HG02610 (cell line): ENCODE measurements around the gene DNAH8.
A peak's percentile ranks its signal among the peaks of the same experiment; 100 is the strongest.
"Not testable (repeated sequence)": the region's sequence is repeated elsewhere in the genome, so short reads cannot be mapped to it uniquely, and the experiment has no call there.

Source experiments
- ATAC-seq: cut with Tn5 transposase; IDR thresholded peaks from one replicate; pipeline ENCODE4 v1.9.1; 2021; ENCODE audit warnings: mild to moderate bottlenecking, moderate library complexity; ENCODE audit not compliant: unreplicated experiment

DNAH8 gene

DNA sequence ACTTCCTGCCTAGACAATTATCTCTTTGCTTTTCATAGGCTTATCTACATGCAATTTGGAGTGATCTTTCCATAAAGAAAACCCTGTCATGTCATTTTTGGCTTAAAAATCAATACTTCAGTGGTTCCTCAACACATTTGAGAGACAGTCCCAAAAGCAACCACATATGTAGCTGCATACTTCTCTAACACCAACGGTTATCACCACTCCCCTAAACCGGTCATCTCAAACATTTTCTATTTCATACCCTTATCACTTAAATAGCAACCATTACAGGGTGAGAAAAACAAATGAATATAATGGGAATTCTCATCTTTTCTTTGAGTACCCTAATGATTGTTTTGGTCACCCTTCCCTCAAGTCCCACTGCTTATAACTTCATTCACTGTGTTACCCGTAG is 17.3 kb upstream of the DNAH8 start:
- no peak for ATAC-seq

- ATAC-seq = not testable (repeated sequence)
Measured at GRCh38 chr6:38699702-38700101, 15.4 kb upstream of the DNAH8 start.

- no peak for ATAC-seq
Measured at GRCh38 chr6:38701551-38701950, 13.6 kb upstream of the DNAH8 start.

DNA sequence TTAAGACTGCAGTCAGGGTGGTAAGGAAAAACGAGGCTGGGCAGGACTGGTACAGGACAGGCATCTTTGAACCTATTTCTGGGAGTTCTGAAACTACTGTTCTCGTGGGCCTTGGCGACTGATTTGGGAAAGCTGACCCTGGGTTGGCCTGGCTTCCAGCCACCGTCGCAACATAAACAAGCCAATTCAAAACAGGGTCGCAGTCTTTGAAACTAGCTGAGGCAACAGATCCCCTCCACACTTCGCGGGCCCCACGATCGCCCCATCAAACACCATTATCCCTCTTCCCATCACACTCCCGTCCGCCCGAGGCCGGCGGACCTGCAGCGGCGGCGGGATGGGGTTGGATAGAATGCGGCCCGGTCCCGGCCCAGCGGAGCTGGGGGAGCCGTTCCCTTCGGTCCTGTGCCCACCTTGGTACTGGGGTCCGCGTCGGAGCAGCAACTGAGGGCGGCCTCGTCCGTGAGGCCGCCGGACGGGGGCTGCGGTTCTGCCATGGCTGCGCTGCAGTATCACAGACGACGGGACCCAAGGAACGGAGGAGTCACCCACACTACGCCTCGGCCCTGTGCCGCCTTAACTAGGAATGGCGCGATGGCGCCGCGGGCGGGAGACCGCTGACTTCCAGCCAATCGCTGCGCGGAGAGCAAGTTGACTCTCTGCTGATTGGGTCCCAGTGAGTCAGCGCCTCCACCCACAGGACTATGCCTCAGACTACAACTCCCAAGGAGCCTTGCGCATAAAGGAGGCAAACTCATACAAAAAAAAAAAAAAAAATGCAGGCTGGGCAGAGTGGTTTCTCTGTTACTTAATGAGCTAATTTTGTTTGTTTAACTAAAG is 12.3 kb upstream of the DNAH8 start, which contains the start of gene GLO1:
Gene GLO1 (minus strand): TSS at position 588 of the 840 bp plus-strand sequence. CDS start 91 bp downstream, at position 497.
- ATAC-seq = peak; percentile 99

DNA sequence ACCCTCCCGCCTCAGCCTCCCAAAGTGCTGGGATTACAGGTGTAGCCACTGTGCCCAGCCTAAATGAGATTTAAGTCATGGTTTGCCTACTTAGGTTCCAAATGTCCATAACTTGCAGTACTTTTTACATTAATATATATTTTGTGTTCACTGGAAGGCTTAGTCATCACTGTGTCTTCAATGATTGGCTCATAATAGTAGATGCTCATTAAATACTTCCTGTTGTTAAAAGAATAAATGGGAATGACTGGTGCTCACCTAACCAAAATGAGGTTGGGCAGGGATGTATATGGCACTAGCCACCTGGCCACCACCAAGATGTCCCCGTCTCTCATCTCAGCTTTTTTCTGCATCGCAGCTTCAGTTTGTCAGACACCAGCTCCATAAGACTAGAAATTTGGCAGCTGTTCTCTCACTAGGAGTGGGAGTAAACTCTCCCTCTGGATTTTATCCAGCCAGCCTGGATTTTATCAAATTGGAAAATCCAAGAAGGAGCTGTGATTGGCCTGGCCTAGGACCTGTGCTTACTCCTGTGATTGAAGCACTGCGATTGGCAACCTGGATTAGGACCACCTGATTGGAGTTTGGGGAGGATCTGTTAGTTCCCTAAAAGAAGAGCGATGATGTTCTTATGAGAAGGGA is 11.0 kb upstream of the DNAH8 start:
- no peak for ATAC-seq

GRCh38 chr6:38705924-38706323 is 9.2 kb upstream of the DNAH8 start:
- ATAC-seq = no peak

GRCh38 chr6:38708496-38708895 is 6.6 kb upstream of the DNAH8 start:
- no peak for ATAC-seq

DNA sequence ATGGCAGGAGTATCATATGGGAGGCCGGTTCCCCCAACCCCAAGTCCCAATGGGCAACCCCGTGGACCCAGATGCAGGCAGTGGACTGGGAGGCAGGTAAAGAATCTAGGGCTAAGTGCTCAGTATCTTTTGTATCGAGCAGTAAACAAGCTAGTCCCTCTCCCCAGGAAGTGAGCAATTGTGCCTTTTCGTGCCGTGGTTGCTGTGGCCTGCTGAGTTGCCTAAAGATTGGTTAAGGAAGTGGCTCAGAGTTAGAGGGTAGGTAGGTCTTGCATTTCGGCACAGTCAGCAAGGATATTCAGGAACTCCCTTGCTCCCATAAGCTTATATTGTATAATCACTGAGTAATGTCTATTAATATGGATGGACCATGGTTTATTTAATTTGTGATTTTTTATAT is 1.3 kb upstream of the DNAH8 start:
- ATAC-seq = no peak

DNA sequence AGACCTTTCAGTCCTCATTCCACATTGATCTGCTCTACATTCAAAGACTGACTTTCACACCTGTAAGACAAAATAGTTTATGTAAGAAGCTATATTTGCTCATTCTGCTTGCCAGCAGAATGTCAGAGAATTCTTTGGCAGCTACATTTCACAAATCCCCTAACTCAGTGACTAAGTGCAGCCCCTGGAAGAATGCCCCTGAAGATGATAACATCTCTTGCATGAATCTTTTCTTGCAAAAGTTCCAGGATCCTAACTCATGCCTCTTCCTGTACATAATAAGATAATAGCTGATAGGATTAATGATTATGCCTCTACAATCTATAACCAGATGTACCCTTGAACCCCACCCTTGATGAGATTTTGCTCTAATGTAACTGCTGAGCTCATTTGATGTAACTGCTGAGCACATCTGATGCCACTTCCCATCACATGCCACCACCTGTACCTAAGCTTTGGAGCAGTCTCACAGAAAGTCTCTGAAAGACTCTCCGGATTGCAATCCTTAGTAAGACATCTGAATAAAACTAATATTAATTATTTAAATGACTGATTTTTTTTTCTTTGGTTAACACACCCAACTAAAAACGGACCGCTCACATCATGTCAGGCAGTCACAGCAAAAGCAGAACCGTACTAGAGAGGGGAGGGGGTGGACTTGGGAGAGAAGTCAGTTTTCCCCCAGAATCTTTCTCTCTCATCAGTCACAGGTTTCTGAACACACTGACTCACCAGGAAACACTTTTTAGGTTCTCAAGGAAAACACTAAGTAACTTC is 684 bp upstream of the DNAH8 start:
- ATAC-seq = no peak

- ATAC-seq = no peak
Measured at GRCh38 chr6:38716825-38717224, 1.7 kb downstream of the DNAH8 start.

- ATAC-seq = no peak
Measured at GRCh38 chr6:38719358-38719757, 4.2 kb downstream of the DNAH8 start.

- no peak for ATAC-seq
Measured at GRCh38 chr6:38720295-38720694, 5.2 kb downstream of the DNAH8 start.

GRCh38 chr6:38722038-38722437 is 6.9 kb downstream of the DNAH8 start:
- ATAC-seq = no peak

DNA sequence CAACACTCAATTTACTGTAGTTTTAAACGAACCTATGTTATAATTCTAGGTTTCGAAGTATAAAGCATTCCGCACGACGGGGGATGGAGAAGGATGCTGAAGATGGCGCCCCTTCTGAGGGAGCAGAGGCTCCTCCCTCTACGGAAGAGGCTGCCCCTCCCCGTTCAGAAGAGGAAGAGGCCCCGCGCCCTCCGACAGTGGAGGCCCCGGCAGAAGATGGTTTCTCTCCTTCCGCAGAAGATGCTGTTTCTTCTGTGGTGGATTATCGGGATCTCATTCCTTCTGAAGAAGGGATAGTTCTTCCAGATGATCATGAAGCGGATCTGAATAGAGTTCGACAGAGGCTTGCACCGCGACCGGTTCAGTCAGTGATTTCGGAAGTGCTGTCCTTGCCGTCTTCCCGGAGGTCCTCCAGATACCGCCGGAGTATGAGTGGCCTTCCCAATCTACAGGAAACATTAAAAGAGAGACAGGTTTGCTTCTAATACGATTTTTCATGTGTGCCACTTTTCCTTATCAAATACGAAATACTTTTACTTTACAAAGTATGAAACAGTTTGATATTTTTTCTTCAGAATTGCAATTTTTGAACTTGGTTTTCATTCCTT is 7.7 kb downstream of the DNAH8 start:
- no peak for ATAC-seq

- no peak for ATAC-seq
Measured at GRCh38 chr6:38723783-38724182, 8.7 kb downstream of the DNAH8 start.

GRCh38 chr6:38724343-38724742 is 9.2 kb downstream of the DNAH8 start:
- ATAC-seq = no peak

DNA sequence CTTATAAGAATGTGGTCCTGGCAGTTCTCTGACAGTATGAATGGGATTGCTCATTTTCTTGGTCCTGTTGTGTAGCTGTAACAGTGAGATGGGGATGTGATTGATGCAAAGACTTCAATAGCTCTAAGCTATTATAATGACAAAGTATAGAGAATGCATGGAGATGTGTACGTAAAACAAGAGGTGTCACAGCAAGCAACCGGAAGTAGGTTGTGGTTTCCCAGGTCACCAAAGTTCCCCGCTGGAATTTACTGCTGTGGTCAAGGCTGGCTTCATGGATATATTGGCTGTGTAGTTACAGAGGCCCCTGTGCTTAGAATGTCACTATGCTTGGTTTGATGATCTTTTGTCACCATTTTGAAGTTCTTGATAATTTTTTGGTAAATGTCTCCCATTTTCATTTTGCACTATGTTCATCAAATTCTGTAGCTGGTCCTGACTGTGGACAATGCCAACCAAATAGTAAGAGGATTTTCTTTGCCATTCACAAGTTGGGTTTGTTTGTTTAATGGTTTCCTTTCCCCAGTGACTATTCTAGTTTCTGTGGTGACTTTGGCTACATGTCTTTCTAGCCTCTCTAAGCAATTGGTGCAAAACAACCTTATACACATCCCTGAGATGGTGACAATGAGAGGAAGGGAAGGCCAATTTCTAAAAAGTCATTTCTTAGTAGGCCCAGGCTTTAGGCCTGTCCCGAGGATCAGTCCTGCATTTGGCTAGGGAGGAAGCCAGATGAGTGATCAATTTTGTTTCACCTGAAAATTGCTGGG is 10.5 kb downstream of the DNAH8 start:
- no peak for ATAC-seq

GRCh38 chr6:38728203-38728602 is 13.1 kb downstream of the DNAH8 start:
- no peak for ATAC-seq

DNA sequence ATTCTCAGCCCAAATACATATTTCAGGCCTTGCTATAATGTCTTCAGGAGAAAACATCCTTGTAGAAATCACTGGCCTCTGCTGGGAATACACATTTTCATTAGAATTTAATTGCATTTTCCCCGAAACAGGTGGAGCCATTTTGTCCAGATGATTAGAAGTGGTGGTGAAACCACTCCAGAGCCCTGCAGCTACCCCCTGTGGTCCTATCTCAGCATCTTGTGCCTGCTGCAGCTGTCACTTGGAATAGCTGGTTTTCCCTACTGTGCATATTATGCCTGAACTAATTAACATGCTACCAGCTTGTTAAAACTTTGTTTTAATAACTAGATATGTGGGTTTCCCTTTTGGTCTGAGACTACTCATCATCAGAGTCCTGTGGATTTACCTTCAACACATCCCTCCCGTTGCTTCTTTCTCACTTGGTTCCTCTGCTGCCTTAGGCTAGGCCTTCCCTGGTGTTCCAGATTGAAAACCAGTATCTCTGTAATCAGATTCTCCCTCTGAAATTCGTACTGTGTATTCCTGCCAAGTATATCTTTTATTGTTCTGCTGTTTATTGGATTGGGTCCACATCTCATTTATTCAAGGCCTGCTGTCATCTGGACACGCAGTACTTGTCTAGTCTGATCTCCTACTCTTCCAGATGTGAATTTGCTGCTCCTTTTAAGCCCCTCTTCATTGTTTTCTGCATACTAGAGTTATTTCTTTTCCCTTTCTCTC is 15.2 kb downstream of the DNAH8 start:
- no peak for ATAC-seq

DNA sequence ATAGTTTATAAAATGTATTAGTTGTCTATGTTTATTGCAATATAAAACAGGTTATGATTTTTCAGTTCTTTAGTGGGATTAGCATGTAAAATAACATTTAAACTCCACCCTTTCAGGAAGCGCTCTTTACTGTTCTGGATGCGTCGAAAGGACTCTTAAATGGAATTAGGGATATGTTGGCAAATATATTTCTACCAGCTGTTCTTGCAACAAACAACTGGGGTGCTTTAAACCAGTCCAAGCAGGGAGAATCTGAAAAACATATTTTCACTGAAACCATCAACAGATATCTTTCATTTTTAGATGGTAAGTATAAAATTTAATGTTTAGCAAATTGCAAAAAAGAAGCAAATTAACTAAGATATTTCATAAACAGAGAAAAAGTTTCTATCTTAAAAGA is 21.8 kb downstream of the DNAH8 start:
- ATAC-seq = no peak
